GM12878 (cell line): ENCODE data around the gene TMEM91. TPM values are rescaled to one million over a fixed set of nuclear protein-coding genes. Genes with fewer than 3 reads are reported as not detected.

Source experiments
- ATAC-seq: fragments of 200-7000 bp; cut with Tn5 transposase; 3 replicates; pipeline ENCODE4 v1.9.1; 2020; ENCODE audit warnings: mild to moderate bottlenecking, moderate library complexity
- BruUV-seq: library from RNA; stranded (reverse); fragments of 400-500 nt; replicated peaks from 2 replicates; lab custom pipeline; 2021; lab: Mats Ljungman, UMichigan
- CTCF ChIA-PET: fragments of 300-600 bp; sonication (Branson Sonifier 250); formaldehyde crosslinking; extraction: SDS; loops from one replicate; lab custom pipeline; 2021; ENCODE audit warnings: inconsistent platforms; lab: Yijun Ruan, JAX
- POLR2A ChIA-PET: fragments of 350-600 bp; formaldehyde crosslinking; extraction: SDS; loops from one replicate; lab custom pipeline; 2021; ENCODE audit warnings: inconsistent platforms; lab: Charles Lee
- RAD21 ChIA-PET: fragments of 300-600 bp; sonication (Branson Sonifier 250); formaldehyde crosslinking; loops from one replicate; lab custom pipeline; 2023; ENCODE audit warnings: antibody characterized with exemption; ENCODE audit not compliant: unreplicated experiment; lab: Charles Lee
- SMC1A ChIA-PET: fragments of 300-600 bp; sonication (Branson Sonifier 250); formaldehyde crosslinking; loops from one replicate; lab custom pipeline; 2023; ENCODE audit not compliant: unreplicated experiment, uncharacterized antibody; lab: Charles Lee
- DNase-seq: peaks from one replicate; pipeline ENCODE4 v3.0.0-alpha.2; 2011; ENCODE audit warnings: low read depth, low spot score
- FAIRE-seq: peaks from 3 replicates; lab custom pipeline; 2011; peaks lifted over from hg19 to GRCh38; lab: Jason Lieb, UNC
- H2AFZ ChIP-seq: 2 replicates; pipeline ENCODE4 v1.6.0; 2011; ENCODE audit warnings: low read depth, low read length, control low read depth; ENCODE audit not compliant: control insufficient read depth
- H3K27ac ChIP-seq: 2 replicates; pipeline ENCODE4 v1.5.1; 2011; ENCODE audit warnings: control low read depth; ENCODE audit not compliant: control insufficient read depth, insufficient read depth
- H3K27me3 ChIP-seq, 2 experiments: replicated peaks in 1 of 2; 2 replicates each; pipeline versions ENCODE4 v1.6.0 to v1.6.1; 2011; ENCODE audit warnings: low read length in 1 of 2; ENCODE audit not compliant: control insufficient read depth in 2 of 2, insufficient read depth in 2 of 2
- H3K36me3 ChIP-seq, 2 experiments: 2 replicates each; pipeline ENCODE4 v1.5.1; 2011; ENCODE audit warnings: low read length in 1 of 2; ENCODE audit not compliant: control insufficient read depth in 2 of 2, insufficient read depth in 2 of 2
- H3K4me1 ChIP-seq: 2 replicates; pipeline ENCODE4 v1.6.1; 2011; ENCODE audit warnings: mild to moderate bottlenecking, low read length, moderate library complexity, mixed read lengths; ENCODE audit not compliant: control insufficient read depth, insufficient read depth
- H3K4me2 ChIP-seq: 2 replicates; pipeline ENCODE4 v1.6.0; 2011; ENCODE audit warnings: control low read depth; ENCODE audit not compliant: control insufficient read depth, insufficient read depth
- H3K4me3 ChIP-seq: fragments of 200-600 bp; sonication (generic); 2 replicates; pipeline ENCODE4 v1.5.1; 2016
- H3K79me2 ChIP-seq: 2 replicates; pipeline ENCODE4 v1.6.0; 2011; ENCODE audit warnings: low read length; ENCODE audit not compliant: control insufficient read depth, insufficient read depth
- H3K9ac ChIP-seq: 2 replicates; pipeline ENCODE4 v1.8.0; 2011; ENCODE audit warnings: low read length, control low read depth, mixed read lengths; ENCODE audit not compliant: control insufficient read depth, insufficient read depth
- H3K9me3 ChIP-seq: replicated peaks from 3 replicates; pipeline ENCODE4 v1.5.1; 2011; ENCODE audit warnings: mild to moderate bottlenecking, low read length; ENCODE audit not compliant: control insufficient read depth, insufficient read depth
- H4K20me1 ChIP-seq: 2 replicates; pipeline ENCODE4 v1.6.0; 2011; ENCODE audit not compliant: control insufficient read depth, insufficient read depth
- BMI1 ChIP-seq: fragments of 450-650 bp; IDR thresholded peaks from 2 replicates; pipeline ENCODE4 v1.6.1; 2016; ENCODE audit warnings: mild to moderate bottlenecking, moderate library complexity, borderline replicate concordance
- CBX5 ChIP-seq: sonication (generic); IDR thresholded peaks from 2 replicates; pipeline ENCODE4 v1.6.1; 2016; ENCODE audit warnings: low read depth, moderate library complexity, mild to moderate bottlenecking, inconsistent platforms
- ESRRA ChIP-seq: IDR thresholded peaks from 2 replicates; pipeline ENCODE4 v1.6.1; 2012; ENCODE audit warnings: mild to moderate bottlenecking, low read length, improper control_type of control experiment
- GABPA ChIP-seq: IDR thresholded peaks from 2 replicates; pipeline ENCODE4 v1.6.1; 2014; ENCODE audit warnings: antibody characterized with exemption, low read depth, mild to moderate bottlenecking, inconsistent platforms
- MEF2A ChIP-seq: IDR thresholded peaks from 2 replicates; pipeline ENCODE4 v1.6.1; 2011; ENCODE audit warnings: low read depth, mild to moderate bottlenecking, low read length, moderate library complexity; ENCODE audit not compliant: insufficient read depth
- NFIC ChIP-seq: IDR thresholded peaks from 2 replicates; pipeline ENCODE4 v1.6.1; 2012; ENCODE audit warnings: low read depth, mild to moderate bottlenecking, inconsistent platforms, low read length, moderate library complexity
- RUNX3 ChIP-seq: IDR thresholded peaks from 2 replicates; pipeline ENCODE4 v1.6.1; 2012; ENCODE audit warnings: low read length, inconsistent platforms
- WGBS: methylation state at CpG from one replicate; pipeline ENCODE4 v1.1.6; 2016; ENCODE audit warnings: low lambda C conversion rate; ENCODE audit not compliant: insufficient replicate concordance, insufficient coverage; ENCODE audit errors: missing lambda C conversion rate; 5-methylcytosine and 5-hydroxymethylcytosine counted together
- in situ Hi-C: fragments of 300-500 bp; cut with MboI; formaldehyde crosslinking; loops from 9 replicates; pipeline ENCODE4 v1.14.3; 2018; ENCODE audit warnings: mixed read lengths
- intact Hi-C: fragments of 100-400 bp; cut with micrococcal nuclease; formaldehyde crosslinking; loops from one replicate; pipeline ENCODE4 v1.14.2; 2022; ENCODE audit not compliant: unreplicated experiment
- polyA plus RNA-seq, 11 experiments: library from polyadenylated mRNA; depleted of rRNA in 4 of 11; unstranded in 6 of 11; stranded (reverse) in 5 of 11; fragments of >200 nt; fragmentation: Nextera tagmentation in 4 of 11; fragmentation: Illumina TruSeq in 1 of 11; extraction: Ambion mirVana in 4 of 11; extraction: Trizol in 1 of 11; gene quantifications; 1 replicate in 1 of 11; 2 replicates in 10 of 11; pipeline versions ENCODE4 v1.2.1 to v1.2.3, GENCODE V29; 2011 to 2016; ENCODE audit warnings: inconsistent platforms in 2 of 11, missing spikeins in 2 of 11, low read depth in 1 of 11
- total RNA-seq, 4 experiments: library from RNA; depleted of rRNA in 3 of 4; stranded (reverse); fragments of >200 nt in 3 of 4; fragmentation: Illumina TruSeq in 1 of 4; extraction: Trizol in 1 of 4; gene quantifications; 2 replicates each; pipeline versions ENCODE4 v1.2.1 to v1.2.3, GENCODE V29; 2013 to 2021
- TF ChIP-seq, protein P1 (sequence below): IDR thresholded peaks from 2 replicates; pipeline ENCODE4 v1.6.1; 2012; ENCODE audit warnings: improper control_type of control experiment, low read depth, low read length; ENCODE audit not compliant: insufficient replicate concordance
- TF ChIP-seq, protein P2 (sequence below): fragments of 450-650 bp; IDR thresholded peaks from 2 replicates; pipeline ENCODE4 v1.6.1; 2017; ENCODE audit warnings: borderline replicate concordance
- TF ChIP-seq, protein P3 (sequence below): fragments of 450-650 bp; formaldehyde crosslinking; IDR thresholded peaks from 2 replicates; pipeline ENCODE4 v1.4.0; 2022; ENCODE audit warnings: mild to moderate bottlenecking, moderate library complexity
- TF ChIP-seq, protein P4 (sequence below): fragments of 150-350 bp; IDR thresholded peaks from 2 replicates; pipeline ENCODE4 v1.6.1; 2014; ENCODE audit warnings: mild to moderate bottlenecking, low read depth, low read length

Gene TMEM91
- total and polyA plus RNA-seq, 10 of the 15 experiments (the other 5 are each of a cell fraction or from before 2014, with no cell fraction given) = 1.5 to 5.5 (median 2.7) TPM

DNA sequence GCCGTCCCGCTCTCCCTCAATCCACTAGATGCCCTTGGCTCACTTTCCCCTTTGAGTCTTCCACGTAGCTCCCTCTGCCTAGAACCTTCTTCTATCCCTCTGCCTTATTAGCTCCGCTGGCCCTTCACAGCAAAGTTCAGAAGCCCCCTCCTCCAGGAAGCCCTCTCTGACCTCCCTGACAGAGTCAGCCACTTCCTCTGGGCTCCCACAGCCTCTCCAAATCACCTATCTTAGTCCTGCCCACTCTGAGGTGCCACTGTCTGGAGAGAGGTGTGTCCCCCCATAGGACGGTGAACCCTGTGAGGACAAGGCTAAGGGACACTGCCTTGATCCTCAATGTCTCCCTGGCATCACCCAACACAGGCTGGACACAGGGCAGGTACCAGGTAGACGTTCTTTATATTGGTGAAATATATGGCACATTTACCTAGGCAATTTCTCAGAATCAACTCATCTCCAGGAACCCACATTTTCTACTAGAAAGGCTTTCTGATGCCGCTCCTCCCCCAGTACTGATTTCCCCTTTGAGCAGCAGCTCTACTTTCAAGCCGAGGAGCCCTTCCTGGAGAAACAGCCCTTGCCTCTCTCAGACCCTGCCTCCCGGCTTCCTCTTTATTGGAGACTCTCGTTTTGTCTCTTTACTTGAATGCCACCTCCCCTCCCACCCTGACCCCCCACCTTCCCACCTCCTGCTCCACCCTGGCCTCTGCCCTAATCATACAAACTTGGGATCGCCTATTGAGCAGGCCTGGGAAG, 19.2 kb upstream of the TMEM91 start:
- no TSS peak for BruUV-seq
- H3K4me1 ChIP-seq = peaks cover 4% of the 10 kb centered on the region
- H3K27ac ChIP-seq = no peak overlapping the region
- WGBS = 72% methylated on average over 11 of the region's 11 CpGs
- in situ Hi-C loops = no loop called here
- H3K4me3 ChIP-seq = no peak overlapping the region
- no peak overlapping the region for H2AFZ ChIP-seq
- no peaks in the 10 kb centered on the region for H4K20me1 ChIP-seq
- no peaks in the 10 kb centered on the region; a peak in 1 of 4 replicates for H3K36me3 ChIP-seq
- H3K79me2 ChIP-seq = peaks cover 15% of the 10 kb centered on the region
- ChIA-PET CTCF (interaction anchor here (0.6 to 6.4 kb wide), 4 partner anchors 7 to 169 kb away, joined by 3 to 91 read pairs (median 4); partner anchors contain the start of gene B9D2), SMC1A (interaction anchor here (1.1 kb wide), 1 partner anchor 8 kb away, joined by 3 read pairs; no protein-coding TSS in a partner anchor), RAD21 (interaction anchor here (0.6 to 0.8 kb wide), 2 partner anchors 24 to 54 kb away, joined by 3 read pairs; no protein-coding TSS in a partner anchor), POLR2A (no interaction called here)
- ATAC-seq (no peak), FAIRE-seq (no peak), DNase-seq (no peak)
- no peaks in the 10 kb centered on the region for H3K27me3 ChIP-seq
- no peak overlapping the region for H3K9ac ChIP-seq
- intact Hi-C loops = no loop called here
- H3K9me3 ChIP-seq = no peaks in the 10 kb centered on the region
- no peak overlapping the region for H3K4me2 ChIP-seq
- TF ChIP-seq GABPA (no peak), NFIC (no peak), MEF2A (no peak), CBX5 (no peak), RUNX3 (no peak), ESRRA (no peak), BMI1 (no peak)
- TF ChIP-seq, protein P1, sequence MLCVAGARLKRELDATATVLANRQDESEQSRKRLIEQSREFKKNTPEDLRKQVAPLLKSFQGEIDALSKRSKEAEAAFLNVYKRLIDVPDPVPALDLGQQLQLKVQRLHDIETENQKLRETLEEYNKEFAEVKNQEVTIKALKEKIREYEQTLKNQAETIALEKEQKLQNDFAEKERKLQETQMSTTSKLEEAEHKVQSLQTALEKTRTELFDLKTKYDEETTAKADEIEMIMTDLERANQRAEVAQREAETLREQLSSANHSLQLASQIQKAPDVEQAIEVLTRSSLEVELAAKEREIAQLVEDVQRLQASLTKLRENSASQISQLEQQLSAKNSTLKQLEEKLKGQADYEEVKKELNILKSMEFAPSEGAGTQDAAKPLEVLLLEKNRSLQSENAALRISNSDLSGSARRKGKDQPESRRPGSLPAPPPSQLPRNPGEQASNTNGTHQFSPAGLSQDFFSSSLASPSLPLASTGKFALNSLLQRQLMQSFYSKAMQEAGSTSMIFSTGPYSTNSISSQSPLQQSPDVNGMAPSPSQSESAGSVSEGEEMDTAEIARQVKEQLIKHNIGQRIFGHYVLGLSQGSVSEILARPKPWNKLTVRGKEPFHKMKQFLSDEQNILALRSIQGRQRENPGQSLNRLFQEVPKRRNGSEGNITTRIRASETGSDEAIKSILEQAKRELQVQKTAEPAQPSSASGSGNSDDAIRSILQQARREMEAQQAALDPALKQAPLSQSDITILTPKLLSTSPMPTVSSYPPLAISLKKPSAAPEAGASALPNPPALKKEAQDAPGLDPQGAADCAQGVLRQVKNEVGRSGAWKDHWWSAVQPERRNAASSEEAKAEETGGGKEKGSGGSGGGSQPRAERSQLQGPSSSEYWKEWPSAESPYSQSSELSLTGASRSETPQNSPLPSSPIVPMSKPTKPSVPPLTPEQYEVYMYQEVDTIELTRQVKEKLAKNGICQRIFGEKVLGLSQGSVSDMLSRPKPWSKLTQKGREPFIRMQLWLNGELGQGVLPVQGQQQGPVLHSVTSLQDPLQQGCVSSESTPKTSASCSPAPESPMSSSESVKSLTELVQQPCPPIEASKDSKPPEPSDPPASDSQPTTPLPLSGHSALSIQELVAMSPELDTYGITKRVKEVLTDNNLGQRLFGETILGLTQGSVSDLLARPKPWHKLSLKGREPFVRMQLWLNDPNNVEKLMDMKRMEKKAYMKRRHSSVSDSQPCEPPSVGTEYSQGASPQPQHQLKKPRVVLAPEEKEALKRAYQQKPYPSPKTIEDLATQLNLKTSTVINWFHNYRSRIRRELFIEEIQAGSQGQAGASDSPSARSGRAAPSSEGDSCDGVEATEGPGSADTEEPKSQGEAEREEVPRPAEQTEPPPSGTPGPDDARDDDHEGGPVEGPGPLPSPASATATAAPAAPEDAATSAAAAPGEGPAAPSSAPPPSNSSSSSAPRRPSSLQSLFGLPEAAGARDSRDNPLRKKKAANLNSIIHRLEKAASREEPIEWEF = no peak
- TF ChIP-seq, protein P2, sequence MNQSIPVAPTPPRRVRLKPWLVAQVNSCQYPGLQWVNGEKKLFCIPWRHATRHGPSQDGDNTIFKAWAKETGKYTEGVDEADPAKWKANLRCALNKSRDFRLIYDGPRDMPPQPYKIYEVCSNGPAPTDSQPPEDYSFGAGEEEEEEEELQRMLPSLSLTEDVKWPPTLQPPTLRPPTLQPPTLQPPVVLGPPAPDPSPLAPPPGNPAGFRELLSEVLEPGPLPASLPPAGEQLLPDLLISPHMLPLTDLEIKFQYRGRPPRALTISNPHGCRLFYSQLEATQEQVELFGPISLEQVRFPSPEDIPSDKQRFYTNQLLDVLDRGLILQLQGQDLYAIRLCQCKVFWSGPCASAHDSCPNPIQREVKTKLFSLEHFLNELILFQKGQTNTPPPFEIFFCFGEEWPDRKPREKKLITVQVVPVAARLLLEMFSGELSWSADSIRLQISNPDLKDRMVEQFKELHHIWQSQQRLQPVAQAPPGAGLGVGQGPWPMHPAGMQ = no peak
- TF ChIP-seq, protein P3, sequence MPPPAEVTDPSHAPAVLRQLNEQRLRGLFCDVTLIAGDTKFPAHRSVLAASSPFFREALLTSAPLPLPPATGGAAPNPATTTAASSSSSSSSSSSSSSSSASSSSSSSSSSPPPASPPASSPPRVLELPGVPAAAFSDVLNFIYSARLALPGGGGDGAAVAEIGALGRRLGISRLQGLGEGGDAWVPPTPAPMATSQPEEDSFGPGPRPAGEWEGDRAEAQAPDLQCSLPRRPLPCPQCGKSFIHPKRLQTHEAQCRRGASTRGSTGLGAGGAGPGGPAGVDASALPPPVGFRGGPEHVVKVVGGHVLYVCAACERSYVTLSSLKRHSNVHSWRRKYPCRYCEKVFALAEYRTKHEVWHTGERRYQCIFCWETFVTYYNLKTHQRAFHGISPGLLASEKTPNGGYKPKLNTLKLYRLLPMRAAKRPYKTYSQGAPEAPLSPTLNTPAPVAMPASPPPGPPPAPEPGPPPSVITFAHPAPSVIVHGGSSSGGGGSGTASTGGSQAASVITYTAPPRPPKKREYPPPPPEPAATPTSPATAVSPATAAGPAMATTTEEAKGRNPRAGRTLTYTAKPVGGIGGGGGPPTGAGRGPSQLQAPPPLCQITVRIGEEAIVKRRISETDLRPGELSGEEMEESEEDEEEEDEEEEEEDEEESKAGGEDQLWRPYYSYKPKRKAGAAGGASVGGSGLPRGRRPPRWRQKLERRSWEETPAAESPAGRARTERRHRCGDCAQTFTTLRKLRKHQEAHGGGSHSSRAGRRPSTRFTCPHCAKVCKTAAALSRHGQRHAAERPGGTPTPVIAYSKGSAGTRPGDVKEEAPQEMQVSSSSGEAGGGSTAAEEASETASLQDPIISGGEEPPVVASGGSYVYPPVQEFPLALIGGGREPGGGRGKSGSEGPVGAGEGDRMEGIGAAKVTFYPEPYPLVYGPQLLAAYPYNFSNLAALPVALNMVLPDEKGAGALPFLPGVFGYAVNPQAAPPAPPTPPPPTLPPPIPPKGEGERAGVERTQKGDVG (CRISPR knock-in tag) = no peak
- TF ChIP-seq, protein P4, sequence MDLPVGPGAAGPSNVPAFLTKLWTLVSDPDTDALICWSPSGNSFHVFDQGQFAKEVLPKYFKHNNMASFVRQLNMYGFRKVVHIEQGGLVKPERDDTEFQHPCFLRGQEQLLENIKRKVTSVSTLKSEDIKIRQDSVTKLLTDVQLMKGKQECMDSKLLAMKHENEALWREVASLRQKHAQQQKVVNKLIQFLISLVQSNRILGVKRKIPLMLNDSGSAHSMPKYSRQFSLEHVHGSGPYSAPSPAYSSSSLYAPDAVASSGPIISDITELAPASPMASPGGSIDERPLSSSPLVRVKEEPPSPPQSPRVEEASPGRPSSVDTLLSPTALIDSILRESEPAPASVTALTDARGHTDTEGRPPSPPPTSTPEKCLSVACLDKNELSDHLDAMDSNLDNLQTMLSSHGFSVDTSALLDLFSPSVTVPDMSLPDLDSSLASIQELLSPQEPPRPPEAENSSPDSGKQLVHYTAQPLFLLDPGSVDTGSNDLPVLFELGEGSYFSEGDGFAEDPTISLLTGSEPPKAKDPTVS = no peak
